Parathyroid adenoma (tissue), 2 donors: ENCODE results near the gene C18orf54.

Experiments used
- H2AFZ ChIP-seq: fragments of 300-600 bp; sonication (generic); one replicate; pipeline ENCODE4 v1.7.0; 2017; ENCODE audit warnings: antibody characterized with exemption, mild to moderate bottlenecking
- H3K27ac ChIP-seq: fragments of 300-600 bp; sonication (generic); one replicate; pipeline ENCODE4 v1.7.0; 2017
- H3K27me3 ChIP-seq: fragments of 300-600 bp; sonication (generic); one replicate; pipeline ENCODE4 v1.7.0; 2017; ENCODE audit warnings: low read length; ENCODE audit not compliant: control insufficient read depth, insufficient read depth
- H3K36me3 ChIP-seq: fragments of 300-600 bp; sonication (generic); one replicate; pipeline ENCODE4 v1.7.0; 2017; ENCODE audit warnings: low read length; ENCODE audit not compliant: control insufficient read depth, insufficient read depth
- H3K4me1 ChIP-seq: fragments of 300-600 bp; sonication (generic); one replicate; pipeline ENCODE4 v1.7.0; 2017; ENCODE audit warnings: control low read depth
- H3K4me2 ChIP-seq: fragments of 300-600 bp; sonication (generic); one replicate; pipeline ENCODE4 v1.7.0; 2017; ENCODE audit warnings: low read length
- H3K4me3 ChIP-seq: fragments of 300-600 bp; sonication (generic); one replicate; pipeline ENCODE4 v1.7.0; 2017; ENCODE audit warnings: low read depth, low read length
- H3K79me2 ChIP-seq: fragments of 300-600 bp; sonication (generic); one replicate; pipeline ENCODE4 v1.7.0; 2017; ENCODE audit warnings: control low read depth
- H3K9ac ChIP-seq: fragments of 300-600 bp; sonication (generic); one replicate; pipeline ENCODE4 v1.7.0; 2017; ENCODE audit warnings: mild to moderate bottlenecking
- H3K9me3 ChIP-seq: fragments of 300-600 bp; sonication (generic); one replicate; pipeline ENCODE4 v1.7.0; 2017; ENCODE audit warnings: low read length; ENCODE audit not compliant: control insufficient read depth
- TF ChIP-seq, protein P1 (sequence below): fragments of 300-600 bp; sonication (generic); IDR thresholded peaks from one replicate; pipeline ENCODE4 v1.7.0; 2017; ENCODE audit warnings: antibody characterized with exemption, mild to moderate bottlenecking
- donor health status: primary hyperparathyroidism.

Gene C18orf54

DNA sequence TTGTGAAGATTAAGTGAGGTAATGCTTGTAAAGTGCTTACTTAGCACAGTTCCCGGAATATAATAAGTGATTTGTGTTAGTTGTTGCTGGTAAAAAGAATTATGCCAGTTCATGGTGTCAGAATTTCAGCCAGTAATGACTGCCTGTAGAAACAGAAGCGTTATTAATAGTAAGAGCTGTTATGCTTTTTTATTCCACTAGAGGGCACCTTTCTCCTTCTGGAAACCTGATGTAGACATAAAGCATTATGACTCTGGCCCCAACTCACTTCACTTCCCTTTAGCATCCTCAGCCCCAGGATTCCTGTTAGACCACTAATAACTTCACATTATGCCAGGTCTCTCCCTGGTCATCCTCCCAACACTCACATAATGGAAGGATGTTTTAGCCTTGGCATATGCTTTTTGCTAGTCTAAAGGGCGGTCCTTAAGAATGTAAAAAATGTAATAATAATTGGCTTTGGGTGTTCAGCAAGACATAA lies 34.9 kb downstream of the C18orf54 start:
- Histone ChIP-seq H3K9ac (no peak overlapping the region), H3K79me2 (no peaks in the 10 kb centered on the region), H2AFZ (peak overlapping the region; percentile 9), H3K27ac (no peak overlapping the region), H3K4me2 (no peak overlapping the region), H3K27me3 (no peaks in the 10 kb centered on the region), H3K4me3 (no peak overlapping the region), H3K9me3 (no peaks in the 10 kb centered on the region), H3K36me3 (no peaks in the 10 kb centered on the region), H3K4me1 (no peaks in the 10 kb centered on the region)
- TF ChIP-seq, protein P1, sequence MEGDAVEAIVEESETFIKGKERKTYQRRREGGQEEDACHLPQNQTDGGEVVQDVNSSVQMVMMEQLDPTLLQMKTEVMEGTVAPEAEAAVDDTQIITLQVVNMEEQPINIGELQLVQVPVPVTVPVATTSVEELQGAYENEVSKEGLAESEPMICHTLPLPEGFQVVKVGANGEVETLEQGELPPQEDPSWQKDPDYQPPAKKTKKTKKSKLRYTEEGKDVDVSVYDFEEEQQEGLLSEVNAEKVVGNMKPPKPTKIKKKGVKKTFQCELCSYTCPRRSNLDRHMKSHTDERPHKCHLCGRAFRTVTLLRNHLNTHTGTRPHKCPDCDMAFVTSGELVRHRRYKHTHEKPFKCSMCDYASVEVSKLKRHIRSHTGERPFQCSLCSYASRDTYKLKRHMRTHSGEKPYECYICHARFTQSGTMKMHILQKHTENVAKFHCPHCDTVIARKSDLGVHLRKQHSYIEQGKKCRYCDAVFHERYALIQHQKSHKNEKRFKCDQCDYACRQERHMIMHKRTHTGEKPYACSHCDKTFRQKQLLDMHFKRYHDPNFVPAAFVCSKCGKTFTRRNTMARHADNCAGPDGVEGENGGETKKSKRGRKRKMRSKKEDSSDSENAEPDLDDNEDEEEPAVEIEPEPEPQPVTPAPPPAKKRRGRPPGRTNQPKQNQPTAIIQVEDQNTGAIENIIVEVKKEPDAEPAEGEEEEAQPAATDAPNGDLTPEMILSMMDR = peak; percentile 63

DNA sequence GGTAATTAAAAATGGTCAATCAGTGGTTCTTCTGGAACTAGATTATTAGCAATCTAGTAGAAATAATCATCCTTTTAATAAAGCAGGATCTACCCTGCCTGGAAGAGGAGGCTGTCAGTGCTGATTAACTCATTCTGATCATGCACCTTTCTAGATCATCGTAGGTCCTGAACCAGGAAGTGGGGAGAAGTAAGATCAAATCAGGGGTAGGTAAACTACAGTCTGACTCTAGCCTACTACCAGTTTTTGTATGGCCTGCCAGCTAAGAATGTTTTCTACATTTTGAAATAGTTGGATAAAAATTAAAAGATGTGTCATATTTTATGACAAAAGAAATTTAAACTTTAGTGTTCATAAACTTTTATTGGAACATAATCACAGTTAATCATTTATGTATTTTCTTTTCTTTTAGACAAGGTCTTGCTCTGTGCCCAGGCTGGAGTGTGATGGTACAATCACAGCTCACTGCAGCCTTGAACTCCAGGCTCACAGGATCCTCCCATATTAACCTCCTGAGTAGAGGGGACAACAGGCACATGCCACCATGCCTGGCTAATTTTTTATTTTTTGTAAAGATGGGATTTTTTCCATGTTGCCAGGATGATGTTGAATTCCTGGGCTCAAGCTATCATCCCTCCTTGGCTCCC lies 36.1 kb downstream of the C18orf54 start:
- Histone ChIP-seq H3K4me3 (no peak overlapping the region), H3K79me2 (no peaks in the 10 kb centered on the region), H3K4me1 (no peaks in the 10 kb centered on the region), H2AFZ (no peak overlapping the region), H3K4me2 (no peak overlapping the region), H3K36me3 (no peaks in the 10 kb centered on the region), H3K27me3 (no peaks in the 10 kb centered on the region), H3K9me3 (no peaks in the 10 kb centered on the region), H3K9ac (no peak overlapping the region), H3K27ac (no peak overlapping the region)
- TF ChIP-seq, protein P1 = no peak

DNA sequence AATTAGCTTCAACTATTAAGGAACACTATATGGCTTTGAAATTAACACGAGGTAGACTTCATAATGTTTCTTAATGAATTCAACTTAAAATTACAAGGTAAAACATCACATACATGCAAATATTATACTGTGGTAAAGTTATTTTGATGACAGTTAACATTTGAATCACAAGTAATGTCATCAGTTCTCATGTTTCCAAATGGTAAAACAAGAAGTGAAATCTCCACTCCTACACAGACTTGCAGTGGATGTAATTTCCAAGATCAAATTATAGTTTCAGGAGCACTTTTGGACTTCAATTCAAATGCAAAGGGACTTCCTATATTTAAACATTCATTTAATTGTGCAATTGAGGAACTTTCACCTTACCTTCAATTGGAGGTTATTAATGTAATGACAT lies 39.1 kb downstream of the C18orf54 start:
- Histone ChIP-seq H3K36me3 (no peaks in the 10 kb centered on the region), H3K27me3 (no peaks in the 10 kb centered on the region), H3K27ac (no peak overlapping the region), H2AFZ (no peak overlapping the region), H3K4me3 (no peak overlapping the region), H3K9ac (no peak overlapping the region), H3K4me1 (no peaks in the 10 kb centered on the region), H3K79me2 (no peaks in the 10 kb centered on the region), H3K4me2 (no peak overlapping the region), H3K9me3 (no peaks in the 10 kb centered on the region)
- TF ChIP-seq, protein P1 = no peak

DNA sequence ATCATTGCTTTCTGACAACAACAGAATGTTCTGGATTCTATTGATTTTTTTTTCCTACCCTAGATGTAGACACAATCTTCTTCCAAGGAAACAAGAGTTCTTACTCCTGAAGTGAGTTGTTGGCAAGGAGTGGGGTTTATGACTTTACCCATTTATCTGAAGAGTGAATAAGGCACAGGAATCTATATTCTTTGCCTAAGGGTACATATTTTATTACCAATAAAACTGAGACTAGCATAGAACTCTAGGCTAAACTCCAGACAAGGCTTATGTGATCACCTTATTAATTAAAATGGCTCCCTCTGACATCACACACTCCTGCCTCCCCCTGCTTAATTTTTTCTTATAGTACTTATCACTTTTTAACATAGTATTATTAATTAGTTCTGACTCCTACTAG lies 47.6 kb downstream of the C18orf54 start:
- no peaks in the 10 kb centered on the region for H3K4me1 ChIP-seq
- H3K27ac ChIP-seq = no peak overlapping the region
- no peak overlapping the region for H3K4me3 ChIP-seq
- H2AFZ ChIP-seq = no peak overlapping the region
- H3K9ac ChIP-seq = no peak overlapping the region
- H3K27me3 ChIP-seq = no peaks in the 10 kb centered on the region
- H3K79me2 ChIP-seq = no peaks in the 10 kb centered on the region
- TF ChIP-seq, protein P1 = no peak
- no peaks in the 10 kb centered on the region for H3K36me3 ChIP-seq
- H3K4me2 ChIP-seq = no peak overlapping the region
- H3K9me3 ChIP-seq = no peaks in the 10 kb centered on the region

DNA sequence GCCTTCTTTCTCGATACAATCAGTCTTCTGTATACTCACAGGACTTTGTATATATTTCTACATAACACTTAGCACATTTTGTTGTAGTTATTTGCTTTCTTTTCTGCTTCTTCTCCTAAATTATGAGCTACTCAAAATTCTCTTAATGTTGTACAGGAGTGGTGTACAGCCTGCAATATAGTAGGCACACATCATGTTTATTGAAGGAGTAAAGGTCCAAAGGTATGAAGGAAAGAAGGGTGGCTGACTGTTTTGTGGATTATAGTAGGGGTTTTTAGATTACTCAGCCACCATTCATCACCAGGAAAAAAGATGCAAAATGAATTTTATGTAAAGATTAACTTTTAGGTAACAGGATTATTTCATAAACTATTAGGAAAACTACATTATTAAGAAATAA lies 54.1 kb downstream of the C18orf54 start:
- H3K9me3 ChIP-seq = no peaks in the 10 kb centered on the region
- H3K79me2 ChIP-seq = no peaks in the 10 kb centered on the region
- no peaks in the 10 kb centered on the region for H3K36me3 ChIP-seq
- H3K27ac ChIP-seq = no peak overlapping the region
- H3K4me1 ChIP-seq = no peaks in the 10 kb centered on the region
- H3K4me2 ChIP-seq = no peak overlapping the region
- no peak overlapping the region for H3K4me3 ChIP-seq
- TF ChIP-seq, protein P1 = no peak
- H3K9ac ChIP-seq = no peak overlapping the region
- H3K27me3 ChIP-seq = no peaks in the 10 kb centered on the region
- no peak overlapping the region for H2AFZ ChIP-seq
